ENCODE data around the gene SRGN. TPM values are rescaled to one million over a fixed set of nuclear protein-coding genes. Genes with fewer than 3 reads are reported as not detected.
"Not testable (repeated sequence)": the region's sequence is repeated elsewhere in the genome, so short reads cannot be mapped to it uniquely, and the experiment has no call there.

SRGN gene
- polyA plus RNA-seq, 1 donor = 34.5 TPM

DNA sequence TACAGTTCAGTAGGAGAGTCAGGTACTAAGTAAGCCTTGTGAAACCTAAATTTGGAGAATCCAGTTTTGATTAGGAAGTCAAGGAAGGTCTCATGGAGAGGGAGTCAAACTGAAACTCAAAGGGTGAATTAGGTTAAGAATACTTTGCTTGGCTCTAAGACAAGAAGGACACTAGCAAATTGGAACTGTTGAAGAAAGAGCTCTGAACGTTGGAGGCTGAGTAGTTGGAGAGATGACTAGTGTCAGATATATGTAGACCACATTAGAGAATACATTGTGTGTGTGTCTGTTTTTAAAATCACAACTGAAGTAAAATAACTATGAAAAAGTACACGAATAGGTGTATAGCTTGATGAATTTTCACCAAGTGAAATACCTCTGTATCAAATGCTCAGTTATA is 42.3 kb downstream of the SRGN start:
- 70% methylated on average over 2 of the region's 2 CpGs for WGBS (ENCODE audit: insufficient coverage, low lambda C conversion rate)
- H3K4me3 ChIP-seq (ENCODE audit: low read length) = no peak overlapping the region
- peaks cover 18% of the 10 kb centered on the region for H3K36me3 ChIP-seq (ENCODE audit: control insufficient read depth, insufficient read depth, low read length)
- H3K27me3 ChIP-seq (ENCODE audit: control insufficient read depth, insufficient read depth, low read length) = no peaks in the 10 kb centered on the region
- H3K27ac ChIP-seq (ENCODE audit: low read length) = no peak overlapping the region
- H3K9me3 ChIP-seq (ENCODE audit: control insufficient read depth, low read depth, low read length) = no peaks in the 10 kb centered on the region
- H3K4me1 ChIP-seq (ENCODE audit: control insufficient read depth, insufficient read depth, low read length) = no peaks in the 10 kb centered on the region
- DNase-seq = no peak

DNA sequence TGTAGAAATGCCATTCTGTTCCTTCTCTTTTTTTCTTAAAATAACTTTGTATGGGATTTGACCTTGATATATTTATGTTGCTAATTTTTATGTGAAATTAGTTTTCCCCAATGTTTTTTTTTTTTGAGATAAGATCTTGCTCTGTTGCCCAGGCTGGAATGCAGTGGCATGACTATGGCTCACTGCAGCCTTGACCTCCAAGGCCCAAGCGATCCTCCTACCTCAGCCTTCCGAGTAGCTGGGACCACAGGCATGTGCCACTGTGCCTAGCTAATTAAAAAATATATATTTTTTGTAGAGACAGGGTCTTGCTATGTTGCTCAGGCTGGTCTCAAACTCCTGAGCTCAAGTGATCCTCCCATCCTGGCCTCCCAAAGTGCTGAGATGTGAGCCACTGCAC is 52.1 kb downstream of the SRGN start:
- DNase-seq = no peak
- no peaks in the 10 kb centered on the region for H3K9me3 ChIP-seq (ENCODE audit: control insufficient read depth, low read depth, low read length)
- no peaks in the 10 kb centered on the region for H3K27me3 ChIP-seq (ENCODE audit: control insufficient read depth, insufficient read depth, low read length)
- no peak overlapping the region for H3K4me3 ChIP-seq (ENCODE audit: low read length)
- H3K36me3 ChIP-seq (ENCODE audit: control insufficient read depth, insufficient read depth, low read length) = peaks cover 18% of the 10 kb centered on the region
- WGBS (ENCODE audit: insufficient coverage, low lambda C conversion rate) = no CpG with 5 or more reads among the region's 2 CpGs
- no peaks in the 10 kb centered on the region for H3K4me1 ChIP-seq (ENCODE audit: control insufficient read depth, insufficient read depth, low read length)
- H3K27ac ChIP-seq (ENCODE audit: low read length) = no peak overlapping the region

DNA sequence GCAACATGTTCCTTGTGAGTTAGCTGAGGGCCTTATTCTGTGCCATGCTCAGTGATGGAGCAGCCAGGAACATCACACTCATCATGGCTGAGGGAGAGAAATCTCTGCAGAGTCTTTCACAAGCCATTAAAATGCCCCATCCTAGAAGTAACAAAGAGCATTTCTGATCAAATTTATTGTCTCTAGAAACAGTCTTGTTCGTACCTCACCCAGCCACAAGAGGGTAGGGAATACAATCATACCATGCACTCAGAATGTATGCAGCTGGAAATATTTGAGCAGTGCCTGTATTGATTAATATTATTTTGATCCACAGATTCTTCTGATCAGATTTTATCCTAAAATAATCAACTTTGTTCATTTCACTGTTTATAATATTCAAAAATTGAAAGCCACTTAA is 53.4 kb downstream of the SRGN start:
- H3K4me1 ChIP-seq (ENCODE audit: control insufficient read depth, insufficient read depth, low read length) = no peaks in the 10 kb centered on the region
- no peaks in the 10 kb centered on the region for H3K9me3 ChIP-seq (ENCODE audit: control insufficient read depth, low read depth, low read length)
- no peak overlapping the region for H3K4me3 ChIP-seq (ENCODE audit: low read length)
- WGBS (ENCODE audit: insufficient coverage, low lambda C conversion rate) = 80% methylated on average over 1 of the region's 1 CpG
- H3K27me3 ChIP-seq (ENCODE audit: control insufficient read depth, insufficient read depth, low read length) = no peaks in the 10 kb centered on the region
- H3K27ac ChIP-seq (ENCODE audit: low read length) = no peak overlapping the region
- DNase-seq = no peak
- H3K36me3 ChIP-seq (ENCODE audit: control insufficient read depth, insufficient read depth, low read length) = peaks cover 15% of the 10 kb centered on the region

DNA sequence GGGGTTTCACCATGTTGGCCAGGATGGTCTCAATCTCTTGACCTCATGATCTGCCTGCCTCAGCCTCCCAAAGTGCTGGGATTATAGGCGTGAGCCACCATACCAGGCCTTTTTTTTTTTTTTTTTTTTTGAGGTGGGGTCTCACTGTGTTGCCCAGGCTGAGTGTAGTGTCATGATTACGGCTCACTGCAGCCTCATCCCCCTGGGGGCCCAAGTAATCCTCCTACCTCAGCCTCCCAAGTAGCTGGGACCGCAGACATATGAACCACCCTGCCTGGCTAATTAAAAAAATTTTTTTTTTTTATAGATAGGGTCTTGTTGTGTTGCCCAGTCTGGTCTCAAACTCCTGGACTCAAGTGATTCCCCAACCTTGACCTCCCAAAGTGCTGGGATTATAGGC is 54.2 kb downstream of the SRGN start:
- WGBS (ENCODE audit: insufficient coverage, low lambda C conversion rate) = no CpG with 5 or more reads among the region's 3 CpGs

DNA sequence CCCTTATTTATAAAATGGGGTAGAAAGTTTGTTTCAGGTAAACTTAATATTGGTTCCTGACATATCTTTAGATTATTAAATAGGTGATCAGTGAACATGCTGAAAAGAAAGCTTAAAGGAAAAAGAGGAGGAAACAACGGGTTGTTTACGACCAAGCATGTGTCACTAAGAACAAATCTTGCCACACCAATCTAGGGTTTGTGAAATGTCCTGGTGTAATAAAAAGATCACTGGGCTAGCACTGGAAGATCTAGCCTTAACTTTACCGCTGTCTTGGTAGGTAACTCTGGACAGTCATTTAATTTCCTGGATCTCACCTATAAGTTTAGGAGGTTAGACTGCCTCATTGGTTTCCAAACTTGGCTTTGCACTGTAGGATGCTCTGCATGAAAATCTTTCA is 55.1 kb downstream of the SRGN start:
- no peak overlapping the region for H3K27ac ChIP-seq (ENCODE audit: low read length)
- H3K9me3 ChIP-seq (ENCODE audit: control insufficient read depth, low read depth, low read length) = no peaks in the 10 kb centered on the region
- H3K4me3 ChIP-seq (ENCODE audit: low read length) = no peak overlapping the region
- no peaks in the 10 kb centered on the region for H3K4me1 ChIP-seq (ENCODE audit: control insufficient read depth, insufficient read depth, low read length)
- H3K27me3 ChIP-seq (ENCODE audit: control insufficient read depth, insufficient read depth, low read length) = no peaks in the 10 kb centered on the region
- DNase-seq = peak in 1 of 2 donors; percentile 10
- peaks cover 10% of the 10 kb centered on the region for H3K36me3 ChIP-seq (ENCODE audit: control insufficient read depth, insufficient read depth, low read length)
- no CpG with 5 or more reads among the region's 3 CpGs for WGBS (ENCODE audit: insufficient coverage, low lambda C conversion rate)

More for the DNA sequence above, 54.2 kb downstream of the SRGN start:
- not testable (repeated sequence) for H3K4me3 ChIP-seq (ENCODE audit: low read length); H3K27ac ChIP-seq (ENCODE audit: low read length); DNase-seq; H3K4me1 ChIP-seq (ENCODE audit: control insufficient read depth, insufficient read depth, low read length); H3K27me3 ChIP-seq (ENCODE audit: control insufficient read depth, insufficient read depth, low read length); H3K9me3 ChIP-seq (ENCODE audit: control insufficient read depth, low read depth, low read length)
- H3K36me3 ChIP-seq (ENCODE audit: control insufficient read depth, insufficient read depth, low read length) = peaks cover 15% of the 10 kb centered on the region

DNA sequence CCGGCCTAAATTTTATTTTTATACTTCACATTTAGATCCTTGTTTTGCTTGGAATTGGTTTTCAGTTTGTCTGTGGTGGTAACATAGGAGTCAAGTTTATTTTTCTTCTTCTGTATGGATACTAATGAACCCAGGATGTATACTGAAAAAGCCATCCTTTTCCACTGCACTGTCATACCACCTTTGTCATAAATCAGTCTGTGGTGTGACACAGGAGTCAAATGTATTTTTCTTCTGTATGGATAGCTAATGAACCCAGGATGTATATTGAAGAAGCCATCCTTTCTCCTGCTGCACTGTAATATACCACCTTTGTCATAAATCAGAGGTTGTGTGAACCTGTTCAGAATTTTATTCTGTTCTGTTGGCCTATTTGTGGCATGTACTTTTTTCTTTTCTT is 57.4 kb downstream of the SRGN start:
- peaks cover 5% of the 10 kb centered on the region for H3K36me3 ChIP-seq (ENCODE audit: control insufficient read depth, insufficient read depth, low read length)
- H3K27ac ChIP-seq (ENCODE audit: low read length) = no peak overlapping the region
- no peak for DNase-seq
- WGBS (ENCODE audit: insufficient coverage, low lambda C conversion rate) = 100% methylated on average over 1 of the region's 1 CpG
- no peaks in the 10 kb centered on the region for H3K27me3 ChIP-seq (ENCODE audit: control insufficient read depth, insufficient read depth, low read length)
- no peaks in the 10 kb centered on the region for H3K9me3 ChIP-seq (ENCODE audit: control insufficient read depth, low read depth, low read length)
- H3K4me1 ChIP-seq (ENCODE audit: control insufficient read depth, insufficient read depth, low read length) = no peaks in the 10 kb centered on the region
- no peak overlapping the region for H3K4me3 ChIP-seq (ENCODE audit: low read length)

DNA sequence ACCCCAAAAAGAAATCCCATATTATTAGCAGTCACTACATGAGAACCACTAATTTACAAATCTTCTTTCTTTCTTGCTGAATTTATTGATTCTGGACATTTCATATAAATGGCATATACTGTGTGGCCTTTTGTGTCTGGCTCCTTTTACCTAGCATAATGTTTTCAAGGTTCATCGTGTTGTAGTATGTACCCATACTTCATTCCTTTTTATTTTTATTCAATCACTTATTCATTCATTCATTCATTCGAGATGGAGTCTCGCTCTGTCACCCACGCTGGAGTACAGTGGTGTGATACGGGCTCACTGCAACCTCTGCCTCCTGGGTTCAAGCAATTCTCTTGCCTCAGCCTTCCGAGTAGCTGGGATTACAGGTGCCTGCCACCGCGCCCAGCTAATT is 58.0 kb downstream of the SRGN start:
- no CpG with 5 or more reads among the region's 8 CpGs for WGBS (ENCODE audit: insufficient coverage, low lambda C conversion rate)
- Histone ChIP-seq H3K4me1 (ENCODE audit: control insufficient read depth, insufficient read depth, low read length) (no peaks in the 10 kb centered on the region), H3K9me3 (ENCODE audit: control insufficient read depth, low read depth, low read length) (no peaks in the 10 kb centered on the region), H3K4me3 (ENCODE audit: low read length) (no peak overlapping the region), H3K27ac (ENCODE audit: low read length) (no peak overlapping the region), H3K27me3 (ENCODE audit: control insufficient read depth, insufficient read depth, low read length) (no peaks in the 10 kb centered on the region), H3K36me3 (ENCODE audit: control insufficient read depth, insufficient read depth, low read length) (peaks cover 4% of the 10 kb centered on the region)
- DNase-seq = no peak

DNA sequence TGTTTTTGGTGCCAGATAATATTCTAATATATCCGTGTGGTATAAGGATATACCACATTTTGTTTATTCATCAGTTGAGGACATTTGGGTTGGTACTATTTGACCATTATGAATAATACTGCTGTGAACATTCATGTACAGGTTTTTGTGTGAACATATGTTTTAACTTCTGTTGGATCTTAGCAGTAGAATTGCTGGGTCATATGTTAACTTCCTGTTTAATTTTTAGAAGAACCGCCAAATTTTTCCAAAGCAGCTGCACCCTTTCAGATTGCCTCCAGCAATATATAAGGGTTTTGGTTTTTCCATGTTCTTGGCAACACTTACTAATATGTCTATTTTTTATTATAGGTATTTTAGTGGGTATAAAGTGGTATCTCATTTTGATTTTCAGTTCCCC is 58.9 kb downstream of the SRGN start:
- WGBS (ENCODE audit: insufficient coverage, low lambda C conversion rate) = no CpG with 5 or more reads among the region's 2 CpGs

DNA sequence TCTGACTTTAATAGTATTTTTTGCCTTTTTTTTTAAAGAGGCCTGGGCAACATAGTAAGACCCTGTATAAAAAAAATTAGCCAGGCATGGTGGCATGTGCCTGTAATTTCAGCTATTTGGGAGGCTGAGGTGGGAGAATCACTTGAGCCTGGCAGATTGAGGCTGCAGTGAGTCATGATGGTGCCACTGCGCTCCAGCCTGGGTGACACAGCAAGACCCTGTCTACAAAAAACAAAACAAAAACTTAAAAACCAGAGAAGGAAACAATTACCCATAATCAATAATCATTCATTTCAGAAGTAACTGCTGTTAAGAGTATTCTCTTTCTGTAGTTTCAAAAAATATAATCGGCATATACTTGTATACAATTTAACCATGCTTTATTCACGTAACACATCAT is 64.1 kb downstream of the SRGN start:
- no peak for DNase-seq
- H3K36me3 ChIP-seq (ENCODE audit: control insufficient read depth, insufficient read depth, low read length) = no peaks in the 10 kb centered on the region
- no peaks in the 10 kb centered on the region for H3K4me1 ChIP-seq (ENCODE audit: control insufficient read depth, insufficient read depth, low read length)
- H3K4me3 ChIP-seq (ENCODE audit: low read length) = no peak overlapping the region
- H3K9me3 ChIP-seq (ENCODE audit: control insufficient read depth, low read depth, low read length) = no peaks in the 10 kb centered on the region
- H3K27me3 ChIP-seq (ENCODE audit: control insufficient read depth, insufficient read depth, low read length) = no peaks in the 10 kb centered on the region
- H3K27ac ChIP-seq (ENCODE audit: low read length) = no peak overlapping the region
- 100% methylated on average over 2 of the region's 3 CpGs for WGBS (ENCODE audit: insufficient coverage, low lambda C conversion rate)

More for the DNA sequence above, 58.9 kb downstream of the SRGN start:
- Histone ChIP-seq H3K27ac (ENCODE audit: low read length) (no peak overlapping the region), H3K4me1 (ENCODE audit: control insufficient read depth, insufficient read depth, low read length) (no peaks in the 10 kb centered on the region), H3K9me3 (ENCODE audit: control insufficient read depth, low read depth, low read length) (no peaks in the 10 kb centered on the region), H3K27me3 (ENCODE audit: control insufficient read depth, insufficient read depth, low read length) (no peaks in the 10 kb centered on the region), H3K36me3 (ENCODE audit: control insufficient read depth, insufficient read depth, low read length) (peaks cover 4% of the 10 kb centered on the region), H3K4me3 (ENCODE audit: low read length) (no peak overlapping the region)
- no peak for DNase-seq

DNA sequence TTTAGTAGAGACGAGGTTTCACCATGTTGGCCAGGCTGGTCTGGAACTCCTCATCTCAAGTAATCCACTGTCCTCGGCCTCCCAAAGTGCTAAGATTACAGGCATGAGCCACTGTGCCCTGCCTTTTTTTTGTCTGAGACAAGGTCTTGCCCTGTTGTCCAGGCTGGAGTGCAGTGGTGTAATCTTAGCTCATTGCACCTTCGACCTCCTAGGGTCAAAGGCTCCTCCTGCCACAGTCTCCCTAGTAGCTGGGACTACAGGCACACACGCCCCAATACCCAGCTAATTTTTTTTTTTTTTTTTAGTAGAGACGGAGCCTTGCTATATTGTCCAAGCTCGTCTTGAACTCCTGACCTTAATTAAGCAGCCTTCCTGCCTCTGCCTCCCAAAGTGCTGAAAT is 65.3 kb downstream of the SRGN start:
- no peaks in the 10 kb centered on the region for H3K4me1 ChIP-seq (ENCODE audit: control insufficient read depth, insufficient read depth, low read length)
- no peak overlapping the region for H3K27ac ChIP-seq (ENCODE audit: low read length)
- no peak for DNase-seq
- no CpG with 5 or more reads among the region's 6 CpGs for WGBS (ENCODE audit: insufficient coverage, low lambda C conversion rate)
- H3K27me3 ChIP-seq (ENCODE audit: control insufficient read depth, insufficient read depth, low read length) = no peaks in the 10 kb centered on the region
- H3K9me3 ChIP-seq (ENCODE audit: control insufficient read depth, low read depth, low read length) = no peaks in the 10 kb centered on the region
- H3K36me3 ChIP-seq (ENCODE audit: control insufficient read depth, insufficient read depth, low read length) = peaks cover 9% of the 10 kb centered on the region
- no peak overlapping the region for H3K4me3 ChIP-seq (ENCODE audit: low read length)
